Naive B cell (primary cell): ENCODE measurements around the gene PLEKHM3. TPM values are rescaled to one million over a fixed set of nuclear protein-coding genes. Genes with fewer than 3 reads are reported as not detected.
"Not testable (repeated sequence)": the region's sequence is repeated elsewhere in the genome, so short reads cannot be mapped to it uniquely, and the experiment has no call there.

ENCODE experiments used
- ATAC-seq, 2 donors: fragments of 150-1000 bp; cut with Tn5 transposase; 2 replicates each; pipeline ENCODE4 v1.10.0; 2021; ENCODE audit warnings: low read depth in 2 of 2, mild to moderate bottlenecking in 2 of 2, moderate library complexity in 2 of 2
- DNase-seq: peaks from one replicate; pipeline ENCODE4 v3.0.0; 2022
- H3K27ac Mint-ChIP-seq, 6 donors: one replicate each; pipeline ENCODE4 v1.8.0; 2020 to 2022; ENCODE audit warnings: mild to moderate bottlenecking in 6 of 6, mixed read lengths in 6 of 6, moderate library complexity in 5 of 6, inconsistent platforms in 2 of 6
- H3K27me3 Mint-ChIP-seq, 3 donors: one replicate each; pipeline ENCODE4 v1.8.0; 2021 to 2022; ENCODE audit warnings: mixed read lengths in 3 of 3, mild to moderate bottlenecking in 1 of 3
- H3K36me3 Mint-ChIP-seq, 2 donors: one replicate each; pipeline ENCODE4 v1.8.0; 2020 to 2022; ENCODE audit warnings: mixed read lengths in 2 of 2, inconsistent platforms in 1 of 2, mild to moderate bottlenecking in 1 of 2
- H3K4me1 Mint-ChIP-seq, 3 donors: one replicate each; pipeline ENCODE4 v1.8.0; 2020 to 2022; ENCODE audit warnings: mixed read lengths in 3 of 3, inconsistent platforms in 1 of 3, mild to moderate bottlenecking in 1 of 3, moderate library complexity in 1 of 3
- H3K4me3 Mint-ChIP-seq, 8 donors: one replicate each; pipeline ENCODE4 v1.8.0; 2020 to 2022; ENCODE audit warnings: mild to moderate bottlenecking in 8 of 8, mixed read lengths in 8 of 8, moderate library complexity in 8 of 8, inconsistent platforms in 2 of 8
- H3K9me3 Mint-ChIP-seq, 7 donors: one replicate each; pipeline ENCODE4 v1.8.0; 2020 to 2022; ENCODE audit warnings: mixed read lengths in 7 of 7, mild to moderate bottlenecking in 5 of 7, inconsistent platforms in 2 of 7, moderate library complexity in 1 of 7
- polyA plus RNA-seq, 6 donors: library from polyadenylated mRNA; unstranded; fragments of 300-500 nt; fragmentation: Illumina TruSeq; gene quantifications; one replicate each; pipeline ENCODE4 v1.2.3, GENCODE V29; 2021; ENCODE audit warnings: low read depth in 6 of 6

Gene PLEKHM3
- polyA plus RNA-seq, 6 donors from 2014 or later: 1.3 to 7.7 (median 3.7) TPM

DNA sequence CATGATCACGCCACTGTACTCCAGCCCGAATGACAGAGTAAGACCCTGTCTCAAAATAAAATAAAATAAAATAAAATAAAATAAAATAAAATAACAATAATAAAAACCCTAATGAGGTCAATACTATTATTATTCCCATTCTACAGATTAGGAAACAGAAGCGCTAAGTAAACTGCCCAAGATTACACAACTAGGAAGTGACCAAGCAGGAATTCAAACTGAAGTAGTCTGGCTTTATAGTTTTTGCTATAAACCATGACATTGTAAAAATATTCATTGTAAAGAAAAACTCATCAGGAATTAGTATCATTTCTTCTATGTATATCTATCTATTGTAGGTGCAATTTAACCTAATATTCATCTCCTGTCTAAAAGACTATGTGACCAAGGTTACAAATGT, 1.2 kb downstream of the PLEKHM3 start:
- ATAC-seq (no peak), DNase-seq (no peak)
- peak overlapping the region in 1 of 8 donors; percentile 29 for H3K4me3 Mint-ChIP-seq
- H3K27me3 Mint-ChIP-seq: no peaks in the 10 kb centered on the region
- H3K27ac Mint-ChIP-seq: no peak overlapping the region
- H3K36me3 Mint-ChIP-seq: peaks cover 0 to 7% of the 10 kb centered on the region in 2 donors
- H3K4me1 Mint-ChIP-seq: peaks cover 10 to 35% (median 19%) of the 10 kb centered on the region in 3 donors
- H3K9me3 Mint-ChIP-seq: no peaks in the 10 kb centered on the region

DNA sequence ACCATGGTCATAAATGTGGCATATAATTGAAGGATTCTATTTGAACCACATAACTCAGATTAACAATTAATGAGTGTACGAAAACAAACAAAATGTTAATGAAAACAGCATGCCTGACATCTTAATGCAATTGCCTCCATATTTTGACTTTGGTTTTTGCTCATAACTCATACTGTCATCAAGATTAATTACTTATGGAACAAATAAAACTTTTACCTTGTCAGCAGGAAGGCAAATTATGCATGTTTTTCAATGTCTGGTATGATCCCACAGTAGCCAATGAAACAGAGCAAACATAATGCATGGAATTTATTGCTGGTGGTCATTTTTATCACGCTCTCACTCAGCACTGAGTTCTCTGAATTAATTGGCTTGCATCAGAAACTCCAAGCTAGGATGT, 5.1 kb downstream of the PLEKHM3 start:
- Mint-ChIP-seq H3K9me3 (no peaks in the 10 kb centered on the region), H3K27me3 (no peaks in the 10 kb centered on the region), H3K27ac (no peak overlapping the region), H3K4me1 (peaks cover 10 to 31% (median 24%) of the 10 kb centered on the region in 3 donors), H3K36me3 (peaks cover 0 to 7% of the 10 kb centered on the region in 2 donors), H3K4me3 (no peak overlapping the region)
- no peak for ATAC-seq
- no peak for DNase-seq

DNA sequence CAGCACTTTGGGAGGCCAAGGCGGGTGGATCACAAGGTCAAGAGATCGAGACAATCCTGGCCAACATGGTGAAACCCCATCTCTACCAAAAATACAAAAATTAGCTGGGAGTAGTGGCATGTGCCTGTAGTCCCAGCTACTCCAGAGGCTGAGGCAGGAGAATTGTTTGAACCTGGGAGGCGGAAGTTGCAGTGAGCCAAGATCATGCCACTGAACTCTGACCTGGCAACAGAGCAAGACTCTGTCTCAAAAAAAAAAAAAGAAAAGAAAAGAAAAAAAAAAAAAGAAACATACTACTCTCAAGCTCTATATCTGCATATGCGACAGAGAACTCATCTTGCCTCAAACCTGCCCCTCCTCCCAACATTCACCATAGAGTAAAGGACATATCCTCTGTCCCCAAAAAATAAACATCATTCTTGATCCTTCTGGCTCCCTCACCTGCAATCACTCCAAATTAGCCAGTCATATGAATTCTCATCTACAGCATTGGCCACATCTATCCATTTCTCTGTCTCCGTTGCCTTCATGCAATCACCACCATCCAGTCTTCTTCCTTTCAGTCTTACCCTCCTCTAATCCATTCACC, 7.1 kb downstream of the PLEKHM3 start:
- H3K9me3 Mint-ChIP-seq, H3K36me3 Mint-ChIP-seq, H3K27me3 Mint-ChIP-seq, H3K4me3 Mint-ChIP-seq, ATAC-seq, DNase-seq: not testable (repeated sequence)
- peak overlapping the region in 3 of 6 donors; percentile 23 to 82 (median 46) for H3K27ac Mint-ChIP-seq
- peaks cover 4 to 26% (median 20%) of the 10 kb centered on the region in 3 donors for H3K4me1 Mint-ChIP-seq

DNA sequence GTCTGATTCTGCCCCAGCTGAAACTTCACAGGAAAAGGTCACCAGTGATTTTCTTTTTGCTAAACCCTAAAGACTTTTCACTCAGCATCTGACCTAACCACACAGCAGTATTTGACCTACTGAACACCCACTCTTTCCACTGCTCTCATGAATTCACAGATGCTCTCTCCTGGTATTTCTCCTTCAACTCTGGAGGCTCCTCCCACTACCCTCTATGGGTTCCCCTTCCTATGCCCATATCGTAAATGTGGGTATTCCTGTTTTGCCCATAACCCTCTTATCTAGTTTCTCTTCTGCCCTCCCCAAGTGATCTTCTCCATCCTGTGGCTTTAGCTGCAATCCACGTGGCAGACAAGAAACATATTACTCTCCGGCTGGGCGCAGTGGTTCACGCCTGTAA, 7.6 kb downstream of the PLEKHM3 start:
- Mint-ChIP-seq H3K27me3 (no peaks in the 10 kb centered on the region), H3K36me3 (peaks cover 0 to 7% of the 10 kb centered on the region in 2 donors), H3K4me1 (peaks cover 6 to 26% (median 17%) of the 10 kb centered on the region in 3 donors), H3K9me3 (no peaks in the 10 kb centered on the region), H3K4me3 (no peak overlapping the region), H3K27ac (peak overlapping the region in 3 of 6 donors; percentile 4 to 82 (median 33))
- DNase-seq (no peak), ATAC-seq (no peak)

DNA sequence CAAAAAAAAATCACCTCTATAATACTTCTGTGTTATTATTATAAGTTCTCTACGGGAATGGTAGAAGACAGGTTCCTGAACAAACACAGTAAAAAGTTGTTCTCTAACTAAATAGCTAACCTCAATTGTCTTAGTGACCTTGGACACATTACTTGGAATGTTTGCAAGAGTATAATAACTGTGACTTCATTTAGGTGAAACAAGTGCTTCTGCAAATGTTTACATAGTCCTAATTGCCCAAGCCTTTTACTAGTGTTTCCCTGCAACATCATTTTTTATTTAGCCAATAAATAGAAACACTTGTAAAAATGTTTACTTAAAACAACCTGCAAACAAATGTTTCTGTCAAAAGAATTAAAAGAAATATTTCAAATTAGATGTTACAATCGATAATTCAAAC, 9.9 kb downstream of the PLEKHM3 start:
- Mint-ChIP-seq H3K4me3 (no peak overlapping the region), H3K9me3 (no peaks in the 10 kb centered on the region), H3K27ac (no peak overlapping the region), H3K27me3 (no peaks in the 10 kb centered on the region), H3K36me3 (peaks cover 0 to 7% of the 10 kb centered on the region in 2 donors), H3K4me1 (peaks cover 6 to 22% (median 18%) of the 10 kb centered on the region in 3 donors)
- ATAC-seq: no peak
- no peak for DNase-seq

DNA sequence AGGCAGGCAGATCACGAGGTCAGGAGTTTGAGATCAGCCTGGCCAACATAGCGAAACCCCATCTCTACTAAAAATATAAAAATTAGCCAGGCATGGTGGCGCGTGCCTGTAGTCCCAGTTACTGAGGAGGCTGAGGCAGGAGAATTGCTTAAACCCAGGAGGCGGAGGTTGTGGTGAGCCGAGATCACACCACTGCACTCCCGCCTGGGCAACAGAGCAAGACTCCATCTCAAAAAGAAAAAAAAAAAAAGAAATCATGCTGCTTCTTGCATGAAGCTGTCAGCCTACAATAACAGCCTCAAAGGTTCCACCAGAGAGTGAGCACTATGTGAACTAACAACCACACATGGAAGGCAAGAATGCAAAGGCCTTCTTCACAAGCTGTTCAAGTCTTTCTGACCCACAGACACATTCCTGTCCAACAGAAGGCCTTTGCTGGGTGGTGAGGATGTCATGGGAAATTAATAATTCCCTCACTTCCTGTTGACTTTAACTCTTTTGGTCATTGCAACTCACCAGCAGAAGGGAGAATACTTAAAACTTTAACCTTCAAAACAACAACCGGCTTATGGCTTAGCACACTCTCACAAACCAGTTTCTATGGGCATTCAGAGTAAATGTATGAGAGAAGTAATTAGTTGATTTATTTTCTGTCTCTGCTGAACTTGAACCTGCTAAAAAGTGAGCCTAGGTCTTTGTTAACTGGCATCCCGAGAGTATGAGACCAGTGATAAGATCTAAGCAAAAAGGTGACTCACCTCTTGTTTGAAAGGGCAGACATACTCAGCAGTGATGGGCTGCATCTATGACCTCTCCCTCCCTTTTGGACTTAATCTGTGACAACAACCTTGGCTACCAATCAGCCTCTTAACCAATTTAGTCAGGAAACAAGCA, 11.8 kb downstream of the PLEKHM3 start:
- H3K4me1 Mint-ChIP-seq: peaks cover 12 to 31% (median 21%) of the 10 kb centered on the region in 3 donors
- DNase-seq: no peak
- H3K4me3 Mint-ChIP-seq: no peak overlapping the region
- H3K27ac Mint-ChIP-seq: peak overlapping the region in 2 of 6 donors; percentile 66 to 73
- no peak for ATAC-seq
- no peaks in the 10 kb centered on the region for H3K27me3 Mint-ChIP-seq
- H3K9me3 Mint-ChIP-seq: no peaks in the 10 kb centered on the region
- no peaks in the 10 kb centered on the region for H3K36me3 Mint-ChIP-seq

DNA sequence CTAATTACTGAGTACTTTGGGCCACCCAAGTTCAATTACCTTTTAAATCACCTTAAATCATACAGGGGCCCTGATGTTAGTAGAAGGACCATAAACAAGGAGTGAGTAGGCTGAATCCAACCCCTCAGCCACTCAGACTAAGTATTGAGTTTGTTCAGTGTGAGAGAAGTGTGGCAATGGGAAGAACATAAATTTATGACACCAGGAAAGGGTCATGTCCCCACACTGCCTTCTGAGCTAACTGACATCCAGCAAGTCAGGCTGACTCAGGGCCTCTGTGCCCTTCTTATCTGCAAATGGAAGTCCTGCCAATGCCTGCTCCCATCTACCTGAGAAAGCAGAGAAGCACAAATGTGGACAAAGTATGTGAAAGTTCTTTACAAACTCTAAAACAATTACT, 12.9 kb downstream of the PLEKHM3 start:
- Mint-ChIP-seq H3K4me3 (no peak overlapping the region), H3K36me3 (no peaks in the 10 kb centered on the region), H3K9me3 (no peaks in the 10 kb centered on the region), H3K4me1 (peaks cover 10 to 24% (median 20%) of the 10 kb centered on the region in 3 donors), H3K27ac (peak overlapping the region in 1 of 6 donors; percentile 32), H3K27me3 (no peaks in the 10 kb centered on the region)
- ATAC-seq: no peak
- DNase-seq: no peak

DNA sequence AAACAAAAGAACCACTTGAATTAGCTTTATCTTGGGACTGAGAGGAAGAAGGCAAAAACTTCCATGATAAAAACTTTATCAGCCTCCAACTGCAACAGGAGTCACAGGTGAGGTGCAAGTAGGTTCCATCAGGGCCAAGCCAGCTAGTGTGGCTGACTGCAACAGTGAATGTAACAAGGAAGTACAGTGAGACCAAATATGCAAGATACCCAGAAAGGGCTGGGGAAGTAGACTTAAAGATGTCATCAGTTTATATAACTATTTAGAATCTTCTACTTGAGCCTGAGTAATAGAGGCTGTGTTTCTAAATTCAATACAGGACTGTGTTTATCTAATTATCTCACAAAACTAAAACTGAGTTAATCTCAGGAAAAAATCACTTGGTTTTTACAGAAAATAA, 14.8 kb downstream of the PLEKHM3 start:
- Mint-ChIP-seq H3K4me3 (no peak overlapping the region), H3K27ac (no peak overlapping the region), H3K27me3 (no peaks in the 10 kb centered on the region), H3K36me3 (no peaks in the 10 kb centered on the region), H3K4me1 (peaks cover 22 to 36% (median 31%) of the 10 kb centered on the region in 3 donors), H3K9me3 (no peaks in the 10 kb centered on the region)
- DNase-seq: no peak
- no peak for ATAC-seq

DNA sequence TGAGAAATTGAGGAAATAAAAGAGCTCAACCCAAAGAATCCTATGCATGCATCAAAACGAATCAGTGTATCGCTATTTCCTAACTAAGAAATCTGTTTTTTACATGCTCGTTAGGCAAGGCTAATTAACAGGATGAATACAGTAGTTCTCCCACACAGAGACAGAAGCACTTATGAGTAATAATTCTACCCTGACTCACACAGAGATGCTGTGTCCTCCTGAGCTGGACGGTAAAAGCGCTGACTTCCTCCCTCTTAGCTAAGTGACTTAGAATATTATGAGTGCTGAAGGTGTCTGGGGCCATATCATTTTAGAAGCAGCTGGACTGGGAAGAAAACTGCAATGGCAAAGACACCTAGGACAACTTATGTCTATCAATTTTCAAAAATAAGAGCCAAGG, 18.5 kb downstream of the PLEKHM3 start:
- H3K36me3 Mint-ChIP-seq: no peaks in the 10 kb centered on the region
- H3K27me3 Mint-ChIP-seq: no peaks in the 10 kb centered on the region
- H3K9me3 Mint-ChIP-seq: no peaks in the 10 kb centered on the region
- ATAC-seq: no peak
- DNase-seq: no peak
- H3K4me1 Mint-ChIP-seq: peaks cover 19 to 27% (median 27%) of the 10 kb centered on the region in 3 donors
- H3K4me3 Mint-ChIP-seq: no peak overlapping the region
- H3K27ac Mint-ChIP-seq: no peak overlapping the region

DNA sequence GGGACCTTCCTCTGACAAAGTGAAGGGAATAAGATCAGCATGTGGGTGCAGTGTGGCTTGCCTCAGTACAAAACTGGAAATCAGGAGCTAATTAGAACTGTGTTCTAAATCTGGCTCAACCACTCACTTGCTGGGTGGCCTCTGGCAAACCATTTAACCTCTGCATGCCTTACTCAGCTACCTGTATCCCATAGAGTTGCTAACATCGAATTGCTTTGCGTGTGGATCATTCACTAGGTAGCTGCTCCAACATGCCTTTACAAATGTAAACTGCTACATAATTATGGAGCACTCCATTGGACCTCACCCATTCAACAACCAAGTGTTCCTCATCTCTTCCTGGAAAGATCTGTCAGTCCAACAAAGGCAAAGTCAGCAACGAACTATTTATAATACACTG, 19.0 kb downstream of the PLEKHM3 start:
- ATAC-seq (no peak), DNase-seq (no peak)
- H3K4me1 Mint-ChIP-seq: peaks cover 19 to 27% (median 27%) of the 10 kb centered on the region in 3 donors
- H3K36me3 Mint-ChIP-seq: no peaks in the 10 kb centered on the region
- no peaks in the 10 kb centered on the region for H3K9me3 Mint-ChIP-seq
- no peaks in the 10 kb centered on the region for H3K27me3 Mint-ChIP-seq
- H3K27ac Mint-ChIP-seq: peak overlapping the region in 1 of 6 donors; percentile 5
- no peak overlapping the region for H3K4me3 Mint-ChIP-seq

DNA sequence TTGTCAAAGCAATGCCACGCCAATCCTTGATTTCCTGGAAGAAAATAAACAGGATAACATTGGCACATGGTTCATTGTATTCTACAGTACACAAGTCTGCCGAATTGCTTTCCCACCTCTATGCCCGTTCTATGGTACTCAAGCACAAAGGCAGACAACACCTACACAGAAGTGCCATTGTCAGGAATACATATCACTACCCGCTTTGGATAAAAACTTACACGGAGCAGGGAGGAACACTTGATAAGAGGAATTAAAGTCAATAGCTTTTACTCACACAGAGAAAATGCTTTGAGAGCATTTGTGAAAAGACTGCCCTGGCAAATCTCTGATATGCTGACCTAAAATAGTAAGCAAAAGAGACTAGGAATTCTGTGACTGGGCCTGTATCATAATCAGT, 23.4 kb downstream of the PLEKHM3 start:
- peaks cover 17 to 24% of the 10 kb centered on the region in 2 donors for H3K36me3 Mint-ChIP-seq
- no peaks in the 10 kb centered on the region for H3K27me3 Mint-ChIP-seq
- no peaks in the 10 kb centered on the region for H3K9me3 Mint-ChIP-seq
- peaks cover 6 to 19% (median 13%) of the 10 kb centered on the region in 3 donors for H3K4me1 Mint-ChIP-seq
- no peak overlapping the region for H3K4me3 Mint-ChIP-seq
- DNase-seq: no peak
- ATAC-seq: no peak
- no peak overlapping the region for H3K27ac Mint-ChIP-seq

DNA sequence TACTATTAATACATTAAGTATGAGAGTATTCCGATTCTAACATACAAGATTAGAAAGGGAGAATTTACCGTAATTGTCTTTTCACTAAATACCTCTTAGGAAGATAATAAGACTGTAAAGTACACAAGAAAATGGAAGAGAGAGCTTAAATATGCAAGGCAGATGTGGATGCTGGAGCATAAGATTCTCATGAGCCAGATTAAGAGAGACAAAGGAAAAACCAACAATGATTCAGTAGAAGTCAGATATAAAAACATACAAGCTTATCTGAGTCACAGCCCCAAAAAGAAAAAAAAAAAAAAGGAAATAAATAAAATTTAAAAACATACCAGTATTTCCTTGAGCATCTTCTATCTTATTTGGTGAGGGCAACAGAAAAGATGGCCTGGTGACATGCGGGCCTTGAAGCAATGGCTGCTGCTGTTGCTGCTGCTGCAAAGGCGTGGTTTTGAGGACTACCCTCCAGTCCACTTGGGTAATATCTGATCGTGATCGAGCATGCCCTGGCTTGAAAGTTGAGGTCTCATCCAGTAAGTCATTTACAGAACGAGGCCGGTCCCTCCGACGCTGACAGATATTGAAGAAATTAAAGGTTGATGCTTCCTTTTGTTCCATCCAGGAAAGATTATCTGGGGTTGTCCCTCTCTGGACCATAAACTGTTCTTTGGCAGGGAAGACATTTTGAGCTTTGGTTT, 24.5 kb downstream of the PLEKHM3 start:
- H3K4me1 Mint-ChIP-seq: peaks cover 0 to 17% (median 2%) of the 10 kb centered on the region in 3 donors
- H3K4me3 Mint-ChIP-seq: no peak overlapping the region
- H3K27me3 Mint-ChIP-seq: no peaks in the 10 kb centered on the region
- peaks cover 17 to 26% of the 10 kb centered on the region in 2 donors for H3K36me3 Mint-ChIP-seq
- DNase-seq: no peak
- H3K27ac Mint-ChIP-seq: no peak overlapping the region
- no peak for ATAC-seq
- H3K9me3 Mint-ChIP-seq: no peaks in the 10 kb centered on the region

DNA sequence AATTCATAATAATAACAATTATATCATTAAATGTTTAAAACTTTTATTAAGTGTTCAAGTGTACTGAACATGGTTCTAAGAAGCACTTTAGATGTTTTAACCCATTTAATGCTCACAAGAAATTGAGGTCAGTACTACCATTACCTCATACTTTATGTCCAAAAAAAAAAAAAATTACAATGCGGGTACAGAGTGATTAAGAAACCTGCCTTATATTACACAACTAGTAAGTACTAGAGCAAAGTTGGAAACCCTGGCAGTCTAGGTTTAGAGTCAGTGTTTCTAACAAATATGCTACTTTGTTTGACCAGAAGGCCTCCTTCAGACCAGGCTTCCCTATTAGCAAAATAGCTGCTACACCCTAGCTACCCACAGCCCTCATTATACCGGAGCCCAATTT, 28.5 kb downstream of the PLEKHM3 start:
- no peak overlapping the region for H3K4me3 Mint-ChIP-seq

More for the DNA sequence above, 28.5 kb downstream of the PLEKHM3 start:
- DNase-seq (no peak), ATAC-seq (no peak)
- peak overlapping the region in 1 of 6 donors; percentile 14 for H3K27ac Mint-ChIP-seq
- H3K36me3 Mint-ChIP-seq: peaks cover 17 to 26% of the 10 kb centered on the region in 2 donors
- H3K9me3 Mint-ChIP-seq: no peaks in the 10 kb centered on the region
- H3K4me1 Mint-ChIP-seq: peaks cover 12 to 30% (median 16%) of the 10 kb centered on the region in 3 donors
- no peaks in the 10 kb centered on the region for H3K27me3 Mint-ChIP-seq
